Astrocyte (in vitro differentiated cells and primary cell): ENCODE data around the gene PRKD2.

Source experiments
- EZH2 ChIP-seq: IDR thresholded peaks from 2 replicates; pipeline ENCODE4 v1.6.1; 2012; ENCODE audit warnings: mild to moderate bottlenecking, low read length, inconsistent platforms; ENCODE audit not compliant: insufficient read depth
- TF ChIP-seq, protein P1 (sequence below): IDR thresholded peaks from 2 replicates; pipeline ENCODE4 v1.5.1; 2011; ENCODE audit warnings: low read depth, mild to moderate bottlenecking, inconsistent platforms, low read length, moderate library complexity; ENCODE audit not compliant: insufficient read depth

- TF ChIP-seq EZH2, result no peak
- TF ChIP-seq, protein P1, sequence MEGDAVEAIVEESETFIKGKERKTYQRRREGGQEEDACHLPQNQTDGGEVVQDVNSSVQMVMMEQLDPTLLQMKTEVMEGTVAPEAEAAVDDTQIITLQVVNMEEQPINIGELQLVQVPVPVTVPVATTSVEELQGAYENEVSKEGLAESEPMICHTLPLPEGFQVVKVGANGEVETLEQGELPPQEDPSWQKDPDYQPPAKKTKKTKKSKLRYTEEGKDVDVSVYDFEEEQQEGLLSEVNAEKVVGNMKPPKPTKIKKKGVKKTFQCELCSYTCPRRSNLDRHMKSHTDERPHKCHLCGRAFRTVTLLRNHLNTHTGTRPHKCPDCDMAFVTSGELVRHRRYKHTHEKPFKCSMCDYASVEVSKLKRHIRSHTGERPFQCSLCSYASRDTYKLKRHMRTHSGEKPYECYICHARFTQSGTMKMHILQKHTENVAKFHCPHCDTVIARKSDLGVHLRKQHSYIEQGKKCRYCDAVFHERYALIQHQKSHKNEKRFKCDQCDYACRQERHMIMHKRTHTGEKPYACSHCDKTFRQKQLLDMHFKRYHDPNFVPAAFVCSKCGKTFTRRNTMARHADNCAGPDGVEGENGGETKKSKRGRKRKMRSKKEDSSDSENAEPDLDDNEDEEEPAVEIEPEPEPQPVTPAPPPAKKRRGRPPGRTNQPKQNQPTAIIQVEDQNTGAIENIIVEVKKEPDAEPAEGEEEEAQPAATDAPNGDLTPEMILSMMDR, result peak; percentile 87
These were observed 55.0 kb downstream of the PRKD2 start for GRCh38 chr19:46661735-46662592.
